GM12878 (cell line): ENCODE data around the gene EPOP.

Experiments
- ASH2L ChIP-seq: fragments of 300-600, 200-600 bp; sonication (generic); IDR thresholded peaks from 2 replicates; pipeline ENCODE4 v1.6.1; 2017; ENCODE audit warnings: low read depth, mild to moderate bottlenecking, borderline replicate concordance
- EP300 ChIP-seq, 2 experiments: fragments of 150-350 bp in 1 of 2; IDR thresholded peaks; 2 replicates each; pipeline ENCODE4 v1.6.1; 2011 to 2012; ENCODE audit warnings: low read depth in 2 of 2, low read length in 2 of 2, borderline replicate concordance in 1 of 2, improper control_type of control experiment in 1 of 2, inconsistent platforms in 1 of 2; ENCODE audit not compliant: control insufficient read depth in 1 of 2
- ESRRA ChIP-seq: IDR thresholded peaks from 2 replicates; pipeline ENCODE4 v1.6.1; 2012; ENCODE audit warnings: mild to moderate bottlenecking, low read length, improper control_type of control experiment
- FOXK2 ChIP-seq: fragments of 450-650 bp; IDR thresholded peaks from 2 replicates; pipeline ENCODE4 v1.6.1; 2017; ENCODE audit warnings: mild to moderate bottlenecking, moderate library complexity
- POLR2A ChIP-seq: IDR thresholded peaks from 2 replicates; pipeline ENCODE4 v1.6.1; 2011; ENCODE audit warnings: low read depth, mild to moderate bottlenecking, low read length
- POLR2AphosphoS5 ChIP-seq: IDR thresholded peaks from 2 replicates; pipeline ENCODE4 v1.6.1; 2011; ENCODE audit warnings: mild to moderate bottlenecking, low read length, inconsistent platforms
- YY1 ChIP-seq: IDR thresholded peaks from 2 replicates; pipeline ENCODE4 v1.6.1; 2011; ENCODE audit warnings: low read depth, mild to moderate bottlenecking, low read length
- TF ChIP-seq, protein P1 (sequence below), 3 experiments: IDR thresholded peaks in 2 of 3; conservative IDR thresholded peaks in 1 of 3; 2 replicates each; pipeline ENCODE4 v1.5.1; 2011; ENCODE audit warnings: low read depth in 3 of 3, low read length in 3 of 3, mild to moderate bottlenecking in 3 of 3, control low read depth in 2 of 3, moderate library complexity in 2 of 3, inconsistent platforms in 1 of 3, mixed read lengths in 1 of 3; ENCODE audit not compliant: control insufficient read depth in 2 of 3, insufficient read depth in 1 of 3; ENCODE audit errors: extremely low read depth in 1 of 3

DNA sequence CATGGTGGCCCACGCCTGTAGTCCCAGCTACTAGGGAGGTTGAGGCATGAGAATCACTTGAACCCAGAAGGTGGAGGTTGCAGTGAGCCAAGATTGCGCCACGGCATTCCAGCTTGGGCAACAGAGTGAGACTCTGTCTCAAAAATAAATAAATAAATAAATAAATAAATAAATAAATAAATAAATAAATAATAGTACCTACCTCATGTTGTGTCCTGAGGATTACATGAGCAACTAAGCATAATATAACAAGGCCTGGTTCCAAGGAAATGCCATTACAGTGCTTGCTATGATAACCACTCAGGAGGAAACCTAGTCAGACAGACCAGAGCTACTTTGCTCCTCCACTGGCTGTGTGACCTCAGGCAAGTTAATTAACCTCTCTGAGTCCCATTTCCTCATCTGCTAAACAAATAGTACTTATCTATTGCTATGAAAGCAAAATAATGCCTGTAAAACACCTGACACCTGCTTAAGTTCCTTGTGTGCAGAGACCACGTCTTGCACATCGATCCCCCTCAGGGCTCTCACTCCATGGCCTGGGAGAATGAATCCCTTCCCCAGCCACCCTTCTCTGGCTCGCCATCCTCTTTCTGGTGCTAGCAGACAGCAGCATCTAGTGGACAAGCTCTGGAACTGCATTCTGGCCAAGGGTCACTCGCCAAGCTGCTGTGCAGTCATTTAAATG lies 7.5 kb downstream of the EPOP start:
- TF ChIP-seq, protein P1, sequence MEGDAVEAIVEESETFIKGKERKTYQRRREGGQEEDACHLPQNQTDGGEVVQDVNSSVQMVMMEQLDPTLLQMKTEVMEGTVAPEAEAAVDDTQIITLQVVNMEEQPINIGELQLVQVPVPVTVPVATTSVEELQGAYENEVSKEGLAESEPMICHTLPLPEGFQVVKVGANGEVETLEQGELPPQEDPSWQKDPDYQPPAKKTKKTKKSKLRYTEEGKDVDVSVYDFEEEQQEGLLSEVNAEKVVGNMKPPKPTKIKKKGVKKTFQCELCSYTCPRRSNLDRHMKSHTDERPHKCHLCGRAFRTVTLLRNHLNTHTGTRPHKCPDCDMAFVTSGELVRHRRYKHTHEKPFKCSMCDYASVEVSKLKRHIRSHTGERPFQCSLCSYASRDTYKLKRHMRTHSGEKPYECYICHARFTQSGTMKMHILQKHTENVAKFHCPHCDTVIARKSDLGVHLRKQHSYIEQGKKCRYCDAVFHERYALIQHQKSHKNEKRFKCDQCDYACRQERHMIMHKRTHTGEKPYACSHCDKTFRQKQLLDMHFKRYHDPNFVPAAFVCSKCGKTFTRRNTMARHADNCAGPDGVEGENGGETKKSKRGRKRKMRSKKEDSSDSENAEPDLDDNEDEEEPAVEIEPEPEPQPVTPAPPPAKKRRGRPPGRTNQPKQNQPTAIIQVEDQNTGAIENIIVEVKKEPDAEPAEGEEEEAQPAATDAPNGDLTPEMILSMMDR (IDR thresholded peaks at IDR 0.05 in 2 of 3, conservative IDR thresholded peaks at IDR 0.05 in 1 of 3; ENCODE audit: control insufficient read depth in 2 of 3, extremely low read depth in 1 of 3, insufficient read depth in 1 of 3, low read depth in 3 of 3, low read length in 3 of 3): peak; percentile 100; a peak in 5 of 6 replicates
- TF ChIP-seq POLR2AphosphoS5: no peak
- no peak for TF ChIP-seq FOXK2
- TF ChIP-seq ASH2L: no peak
- TF ChIP-seq ESRRA: peak; percentile 68; the same call in 1 of the 2 replicates
- TF ChIP-seq YY1: peak; percentile 70; the same call in 1 of the 2 replicates
- no peak for TF ChIP-seq POLR2A
- no peak for TF ChIP-seq EP300 (IDR thresholded peaks at IDR 0.05; ENCODE audit: borderline replicate concordance in 1 of 2, control insufficient read depth in 1 of 2, low read depth in 2 of 2, low read length in 2 of 2)
